Testis (tissue), 3 donors: ENCODE measurements around the gene PTPRU. TPM values are rescaled to one million over a fixed set of nuclear protein-coding genes. Genes with fewer than 3 reads are reported as not detected.

Experiments
- DNase-seq: peaks from one replicate; pipeline ENCODE4 v3.0.0-alpha.2; 2019
- H3K27ac ChIP-seq, 2 donors: fragments of 200-600 bp; sonication (generic); one replicate each; pipeline ENCODE4 v1.5.1; 2019
- H3K27me3 ChIP-seq: fragments of 200-600 bp; sonication (generic); one replicate; pipeline ENCODE4 v1.5.1; 2019
- H3K36me3 ChIP-seq: fragments of 200-600 bp; sonication (generic); one replicate; pipeline ENCODE4 v1.5.1; 2017; ENCODE audit warnings: low read depth; ENCODE audit errors: missing control alignments
- H3K4me1 ChIP-seq: fragments of 200-600 bp; sonication (generic); one replicate; pipeline ENCODE4 v1.5.1; 2019
- H3K4me3 ChIP-seq, 2 donors: fragments of 200-600 bp; sonication (generic); one replicate each; pipeline ENCODE4 v1.5.1; 2017 to 2019
- H3K9me3 ChIP-seq: fragments of 200-600 bp; sonication (generic); one replicate; pipeline ENCODE4 v1.5.1; 2017
- POLR2A ChIP-seq: fragments of 450-650 bp; IDR thresholded peaks from one replicate; pipeline ENCODE4 v1.6.1; 2017; ENCODE audit warnings: antibody characterized with exemption, mild to moderate bottlenecking, moderate library complexity
- WGBS, 2 donors: methylation state at CpG; one replicate each; pipeline ENCODE4 v1.1.5; 2018; 5-methylcytosine and 5-hydroxymethylcytosine counted together
- intact Hi-C: fragments of 100-400 bp; cut with DNase I; formaldehyde crosslinking; loops from one replicate; pipeline ENCODE4 v1.15.1; 2023; ENCODE audit warnings: low total_unique reads
- polyA plus RNA-seq: library from polyadenylated mRNA; stranded (reverse); fragments of 350-450 nt; fragmentation: Illumina TruSeq; extraction: RNeasy Lipid Tissue Mini Kit (QIAGEN cat#74804); gene quantifications from one replicate; pipeline ENCODE4 v1.2.3, GENCODE V29; 2014; ENCODE audit warnings: low read depth, low replicate concordance; ENCODE audit not compliant: insufficient read depth
- total RNA-seq, 2 donors: library from RNA; depleted of rRNA; stranded (reverse); fragments of >200 nt; gene quantifications; one replicate each; pipeline ENCODE4 v1.2.3, GENCODE V29; 2016
- TF ChIP-seq, protein P1 (sequence below), 3 experiments: fragments of 450-650 bp in 2 of 3; fragments of 200-600 bp in 1 of 3; sonication (generic) in 1 of 3; IDR thresholded peaks; one replicate each; pipeline ENCODE4 v1.5.1; 2016 to 2019; ENCODE audit warnings: antibody characterized with exemption in 3 of 3, mild to moderate bottlenecking in 2 of 3, moderate library complexity in 1 of 3

PTPRU gene
- total and polyA plus RNA-seq, 3 donors from 2014 or later, result 13.3 to 39.1 (median 21.7) TPM

DNA sequence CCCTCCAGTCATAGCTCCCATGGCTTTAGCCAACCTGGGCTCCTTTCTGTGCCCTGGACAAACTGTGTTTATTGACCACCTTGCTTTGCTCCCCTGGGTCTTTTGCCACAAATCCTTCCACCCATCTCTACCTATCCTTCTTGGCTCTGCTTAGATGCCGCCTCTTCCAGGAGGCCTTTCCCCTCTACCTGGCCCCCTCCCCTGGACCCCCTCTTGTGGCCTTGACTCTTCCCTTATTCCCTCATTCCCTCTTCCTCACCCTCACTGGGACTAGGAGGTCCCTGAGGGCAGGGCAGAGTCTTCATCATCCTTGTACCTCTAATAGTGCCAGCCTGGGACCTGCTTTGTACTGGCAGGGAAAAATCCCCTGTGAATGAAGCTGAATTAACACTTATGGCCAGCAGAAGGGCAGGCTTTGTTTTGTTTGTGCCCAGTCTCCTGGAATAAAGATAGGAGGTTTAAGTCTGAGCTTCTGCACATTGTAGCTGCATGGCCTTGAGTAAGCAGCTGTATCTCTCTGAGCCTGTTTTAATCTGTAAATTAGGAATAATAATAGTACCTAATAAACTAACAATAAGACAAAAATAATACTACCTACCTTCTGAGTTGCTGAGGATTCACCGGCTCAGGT is 13.7 kb downstream of the PTPRU start:
- Histone ChIP-seq H3K27me3 (no peaks in the 10 kb centered on the region), H3K27ac (no peak overlapping the region), H3K36me3 (no peaks in the 10 kb centered on the region), H3K4me3 (no peak overlapping the region), H3K9me3 (no peaks in the 10 kb centered on the region), H3K4me1 (no peaks in the 10 kb centered on the region)
- WGBS, 2 donors, result 91 to 98% methylated on average over 2 of the region's 2 CpGs
- intact Hi-C loops, result no loop called here
- DNase-seq, result no peak
- TF ChIP-seq, protein P1, sequence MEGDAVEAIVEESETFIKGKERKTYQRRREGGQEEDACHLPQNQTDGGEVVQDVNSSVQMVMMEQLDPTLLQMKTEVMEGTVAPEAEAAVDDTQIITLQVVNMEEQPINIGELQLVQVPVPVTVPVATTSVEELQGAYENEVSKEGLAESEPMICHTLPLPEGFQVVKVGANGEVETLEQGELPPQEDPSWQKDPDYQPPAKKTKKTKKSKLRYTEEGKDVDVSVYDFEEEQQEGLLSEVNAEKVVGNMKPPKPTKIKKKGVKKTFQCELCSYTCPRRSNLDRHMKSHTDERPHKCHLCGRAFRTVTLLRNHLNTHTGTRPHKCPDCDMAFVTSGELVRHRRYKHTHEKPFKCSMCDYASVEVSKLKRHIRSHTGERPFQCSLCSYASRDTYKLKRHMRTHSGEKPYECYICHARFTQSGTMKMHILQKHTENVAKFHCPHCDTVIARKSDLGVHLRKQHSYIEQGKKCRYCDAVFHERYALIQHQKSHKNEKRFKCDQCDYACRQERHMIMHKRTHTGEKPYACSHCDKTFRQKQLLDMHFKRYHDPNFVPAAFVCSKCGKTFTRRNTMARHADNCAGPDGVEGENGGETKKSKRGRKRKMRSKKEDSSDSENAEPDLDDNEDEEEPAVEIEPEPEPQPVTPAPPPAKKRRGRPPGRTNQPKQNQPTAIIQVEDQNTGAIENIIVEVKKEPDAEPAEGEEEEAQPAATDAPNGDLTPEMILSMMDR (IDR thresholded peaks at IDR 0.05), result no peak
- no peak for TF ChIP-seq POLR2A

DNA sequence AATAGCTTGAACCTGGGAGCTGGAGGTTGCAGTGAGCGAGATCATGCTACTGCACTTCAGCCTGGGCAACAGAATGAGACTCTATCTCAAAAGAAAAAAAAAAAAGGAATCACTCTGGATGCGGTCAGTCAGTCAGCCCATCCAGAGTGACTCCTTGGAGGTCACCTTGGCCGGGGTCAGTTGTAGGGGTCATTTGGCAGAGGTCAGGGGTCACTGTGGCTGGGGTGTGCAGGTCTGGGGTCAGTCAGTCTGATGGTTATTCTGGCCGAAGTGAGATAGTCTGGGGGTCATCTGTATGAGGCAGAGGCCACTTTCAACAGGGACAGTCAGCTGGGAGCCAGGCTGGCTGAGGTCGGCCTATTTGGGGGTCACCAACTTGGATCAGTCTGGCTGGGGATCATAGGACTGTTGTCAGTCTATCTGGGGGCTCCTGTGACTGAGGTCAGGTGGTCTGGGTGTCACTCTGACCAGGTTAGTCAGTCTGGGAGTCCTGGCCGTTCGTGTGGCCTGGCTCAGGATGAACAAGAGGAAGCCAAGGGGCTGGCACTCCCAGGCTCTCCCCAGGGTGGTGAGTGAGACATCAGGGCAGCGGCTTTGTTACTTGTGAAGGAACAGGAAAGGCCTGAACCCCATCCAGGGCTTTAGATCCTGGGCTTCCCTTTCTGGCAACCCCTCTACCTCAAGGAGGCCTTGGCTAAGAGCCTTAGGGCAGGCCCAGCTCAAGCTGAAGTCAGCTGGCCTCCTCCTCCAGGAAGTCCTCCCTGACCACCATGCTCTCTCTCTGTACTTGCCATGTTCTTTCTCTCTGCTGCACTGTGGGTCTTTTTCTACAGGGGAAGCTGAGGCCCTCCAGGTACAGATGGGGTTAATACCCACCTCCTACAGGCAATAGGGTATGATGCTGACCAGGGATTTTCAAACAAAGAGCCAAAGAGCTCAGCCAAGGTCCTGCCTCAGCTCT is 15.1 kb downstream of the PTPRU start:
- intact Hi-C loops, result no loop called here
- Histone ChIP-seq H3K27ac (no peak overlapping the region), H3K4me1 (no peaks in the 10 kb centered on the region), H3K36me3 (no peaks in the 10 kb centered on the region), H3K27me3 (no peaks in the 10 kb centered on the region), H3K9me3 (no peaks in the 10 kb centered on the region), H3K4me3 (no peak overlapping the region)
- DNase-seq, result no peak
- TF ChIP-seq, protein P1 (IDR thresholded peaks at IDR 0.05), result no peak
- no peak for TF ChIP-seq POLR2A
- 83 to 91% methylated on average over 7 to 8 of the region's 8 CpGs for WGBS, 2 donors

DNA sequence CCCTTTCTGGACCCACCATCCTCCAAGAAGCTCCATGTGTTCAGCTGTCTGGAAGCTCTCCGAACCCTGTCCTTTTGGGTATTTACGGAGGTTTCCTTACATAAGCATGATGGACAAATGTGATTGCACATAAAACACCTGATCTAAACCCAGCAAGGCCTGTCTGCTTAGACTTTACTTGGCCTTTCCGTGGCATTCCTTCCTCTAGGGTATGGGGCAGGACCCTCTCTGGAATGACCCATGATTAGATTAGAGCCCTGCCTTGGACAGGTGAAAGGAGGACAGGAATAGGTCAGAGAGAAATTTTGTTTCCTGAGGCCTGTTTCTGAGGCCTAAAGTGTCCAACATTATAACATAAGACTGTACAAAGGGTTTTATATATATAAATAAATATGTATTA is 16.9 kb downstream of the PTPRU start:
- H3K27me3 ChIP-seq, result no peaks in the 10 kb centered on the region
- no peaks in the 10 kb centered on the region for H3K36me3 ChIP-seq
- no peak overlapping the region for H3K27ac ChIP-seq
- DNase-seq, result no peak
- H3K9me3 ChIP-seq, result no peaks in the 10 kb centered on the region
- WGBS, 2 donors, result 89 to 96% methylated on average over 3 of the region's 3 CpGs
- peaks cover 12% of the 10 kb centered on the region for H3K4me1 ChIP-seq
- intact Hi-C loops, result no loop called here
- no peak overlapping the region for H3K4me3 ChIP-seq
- TF ChIP-seq, protein P1 (IDR thresholded peaks at IDR 0.05), result no peak
- TF ChIP-seq POLR2A, result no peak

DNA sequence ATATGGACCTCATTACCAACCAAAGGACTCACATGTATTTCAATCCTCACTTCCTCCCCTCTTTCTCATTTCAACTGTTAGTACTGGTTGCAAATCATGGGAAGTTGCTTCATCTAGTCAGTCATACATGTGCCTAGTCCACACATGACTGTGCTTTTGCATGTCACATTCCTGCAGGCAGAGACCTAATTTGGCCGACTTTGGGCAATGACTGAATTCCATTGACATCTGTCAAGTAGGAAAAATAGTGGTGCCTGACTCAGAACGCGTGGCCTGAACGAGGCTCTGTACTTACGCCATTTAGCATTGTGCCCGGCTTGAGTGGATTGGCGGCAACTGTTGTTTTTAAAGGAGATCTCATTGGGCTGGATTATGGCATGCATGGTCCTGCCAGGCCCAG is 18.0 kb downstream of the PTPRU start:
- Histone ChIP-seq H3K4me1 (peaks cover 18% of the 10 kb centered on the region), H3K27me3 (no peaks in the 10 kb centered on the region), H3K36me3 (no peaks in the 10 kb centered on the region), H3K4me3 (no peak overlapping the region), H3K27ac (no peak overlapping the region), H3K9me3 (no peaks in the 10 kb centered on the region)
- WGBS, 2 donors, result 91 to 93% methylated on average over 7 of the region's 7 CpGs
- TF ChIP-seq, protein P1 (IDR thresholded peaks at IDR 0.05), result no peak
- TF ChIP-seq POLR2A, result no peak
- intact Hi-C loops, result no loop called here
- DNase-seq, result no peak
